PC-9 (cell line): ENCODE data around the gene IQSEC1. TPM values are rescaled to one million over a fixed set of nuclear protein-coding genes. Genes with fewer than 3 reads are reported as not detected.

ENCODE experiments used
- BruUV-seq: library from RNA; stranded (reverse); fragments of 400-500 nt; replicated peaks from 2 replicates; lab custom pipeline; 2021; lab: Mats Ljungman, UMichigan
- CTCF ChIA-PET: fragments of 300-600 bp; sonication (Branson Sonifier 250); formaldehyde crosslinking; loops from one replicate; lab custom pipeline; 2022; ENCODE audit warnings: antibody characterized with exemption; lab: Charles Lee
- POLR2A ChIA-PET: fragments of 300-600 bp; sonication (Branson Sonifier 250); formaldehyde crosslinking; loops from one replicate; lab custom pipeline; 2022; ENCODE audit warnings: antibody characterized with exemption; ENCODE audit not compliant: unreplicated experiment; lab: Charles Lee
- DNase-seq, 2 experiments: peaks; one replicate each; pipeline versions ENCODE4 v3.0.0 to v3.0.0-alpha.2; 2015 to 2022; ENCODE audit warnings: mixed read lengths in 1 of 2
- H2AFZ ChIP-seq: fragments of 200-600 bp; sonication (generic); 2 replicates; pipeline ENCODE4 v1.8.1; 2017; ENCODE audit warnings: antibody characterized with exemption
- H3F3A ChIP-seq: fragments of 200-600 bp; sonication (generic); 2 replicates; pipeline ENCODE4 v1.8.1; 2017; ENCODE audit warnings: antibody characterized with exemption, mild to moderate bottlenecking, low read depth; ENCODE audit not compliant: insufficient read depth
- H3K27ac ChIP-seq: fragments of 200-600 bp; sonication (generic); 2 replicates; pipeline ENCODE4 v1.6.1; 2016; ENCODE audit warnings: mixed run types
- H3K27me3 ChIP-seq: fragments of 200-600 bp; sonication (generic); 2 replicates; pipeline ENCODE4 v1.6.1; 2016; ENCODE audit warnings: low read depth, mixed run types; ENCODE audit not compliant: insufficient read depth
- H3K36me3 ChIP-seq: fragments of 200-600 bp; sonication (generic); 2 replicates; pipeline ENCODE4 v1.6.1; 2016; ENCODE audit warnings: low read depth, mixed run types
- H3K4me1 ChIP-seq: fragments of 200-600 bp; sonication (generic); replicated peaks from 2 replicates; pipeline ENCODE4 v1.6.1; 2016; ENCODE audit warnings: mixed run types; ENCODE audit not compliant: insufficient read depth
- H3K4me2 ChIP-seq: fragments of 200-600 bp; sonication (generic); 2 replicates; pipeline ENCODE4 v1.6.1; 2017; ENCODE audit warnings: mixed run types
- H3K4me3 ChIP-seq: fragments of 200-600 bp; sonication (generic); 2 replicates; pipeline ENCODE4 v1.6.1; 2016; ENCODE audit warnings: mixed run types
- H3K79me2 ChIP-seq: fragments of 200-600 bp; sonication (generic); 2 replicates; pipeline ENCODE4 v1.6.1; 2017; ENCODE audit warnings: low read depth, mixed run types
- H3K9me2 ChIP-seq: fragments of 200-600 bp; sonication (generic); 2 replicates; pipeline ENCODE4 v1.8.1; 2017; ENCODE audit warnings: mild to moderate bottlenecking; ENCODE audit not compliant: insufficient read depth
- H3K9me3 ChIP-seq: fragments of 200-600 bp; sonication (generic); 2 replicates; pipeline ENCODE4 v1.8.1; 2016; ENCODE audit warnings: low read depth; ENCODE audit not compliant: insufficient read depth
- H4K20me1 ChIP-seq: fragments of 200-600 bp; sonication (generic); 2 replicates; pipeline ENCODE4 v1.8.1; 2017; ENCODE audit not compliant: insufficient read depth
- CTCF ChIP-seq: fragments of 200-600 bp; sonication (generic); conservative IDR thresholded peaks from 2 replicates; pipeline ENCODE4 v1.6.1; 2017; ENCODE audit warnings: mixed run types, antibody characterized with exemption, mild to moderate bottlenecking, moderate library complexity
- EZH2 ChIP-seq: fragments of 200-600 bp; sonication (generic); IDR thresholded peaks from 2 replicates; pipeline ENCODE4 v1.8.0; 2017; ENCODE audit warnings: antibody characterized with exemption, low read depth
- intact Hi-C: fragments of 100-400 bp; cut with micrococcal nuclease; formaldehyde crosslinking; loops from one replicate; pipeline ENCODE4 v1.10.0; 2022; ENCODE audit not compliant: unreplicated experiment
- total RNA-seq: library from RNA; stranded (reverse); gene quantifications from 2 replicates; pipeline ENCODE4 v1.2.3, GENCODE V29; 2021

IQSEC1 gene
- total RNA-seq, 1 experiment from 2014 or later = 30.7 TPM

- DNase-seq = no peak
- H3F3A ChIP-seq = no peaks in the 10 kb centered on the region
- H3K4me3 ChIP-seq = no peak overlapping the region
- H3K4me1 ChIP-seq = no peaks in the 10 kb centered on the region
- H3K9me2 ChIP-seq = no peaks in the 10 kb centered on the region
- no peak for TF ChIP-seq CTCF
- no peak for TF ChIP-seq EZH2
- H3K79me2 ChIP-seq = no peaks in the 10 kb centered on the region
- H4K20me1 ChIP-seq = no peaks in the 10 kb centered on the region
- H3K36me3 ChIP-seq = no peaks in the 10 kb centered on the region
- no peak overlapping the region for H3K4me2 ChIP-seq
- BruUV-seq = no TSS peak
- POLR2A ChIA-PET = interaction anchor here (0.6 kb wide), 2 partner anchors 740 to 1696 kb away, joined by 3 to 9 read pairs; no protein-coding TSS in a partner anchor
- intact Hi-C loops = no loop called here
- H3K9me3 ChIP-seq = no peaks in the 10 kb centered on the region
- H3K27me3 ChIP-seq = peaks cover 57% of the 10 kb centered on the region; the same call in 1 of the 2 replicates
- CTCF ChIA-PET = interaction anchor here (1.3 kb wide), 1 partner anchor 18 kb away, joined by 4 read pairs; no protein-coding TSS in a partner anchor
- no peak overlapping the region for H2AFZ ChIP-seq
- H3K27ac ChIP-seq = no peak overlapping the region
These were observed 187.0 kb downstream of the IQSEC1 start for GRCh38 chr3:12886106-12886679.

GRCh38 chr3:12885583-12885930 lies 187.7 kb downstream of the IQSEC1 start:
- H3F3A ChIP-seq = no peaks in the 10 kb centered on the region
- H3K27me3 ChIP-seq = peaks cover 53% of the 10 kb centered on the region; the same call in 1 of the 2 replicates
- H3K4me2 ChIP-seq = no peak overlapping the region
- ChIA-PET POLR2A (interaction anchor here (0.6 kb wide), 2 partner anchors 739 to 1697 kb away, joined by 3 to 9 read pairs; no protein-coding TSS in a partner anchor), CTCF (no interaction called here)
- no peaks in the 10 kb centered on the region for H3K36me3 ChIP-seq
- H3K9me2 ChIP-seq = no peaks in the 10 kb centered on the region
- H2AFZ ChIP-seq = no peak overlapping the region
- no peaks in the 10 kb centered on the region for H3K9me3 ChIP-seq
- DNase-seq = no peak
- no peaks in the 10 kb centered on the region for H4K20me1 ChIP-seq
- no TSS peak for BruUV-seq
- TF ChIP-seq EZH2 (no peak), CTCF (no peak)
- H3K27ac ChIP-seq = no peak overlapping the region
- no peaks in the 10 kb centered on the region for H3K4me1 ChIP-seq
- intact Hi-C loops = no loop called here
- H3K79me2 ChIP-seq = no peaks in the 10 kb centered on the region
- no peak overlapping the region for H3K4me3 ChIP-seq

GRCh38 chr3:12884790-12885582 lies 188.2 kb downstream of the IQSEC1 start:
- BruUV-seq = no TSS peak

More at GRCh38 chr3:12884790-12885582, 188.2 kb downstream of the IQSEC1 start:
- Histone ChIP-seq H3F3A (no peaks in the 10 kb centered on the region), H3K27ac (no peak overlapping the region), H4K20me1 (no peaks in the 10 kb centered on the region), H3K4me3 (no peak overlapping the region), H3K9me3 (no peaks in the 10 kb centered on the region), H3K9me2 (no peaks in the 10 kb centered on the region), H3K36me3 (no peaks in the 10 kb centered on the region), H3K27me3 (peaks cover 49% of the 10 kb centered on the region; the same call in 1 of the 2 replicates), H3K4me1 (no peaks in the 10 kb centered on the region), H3K79me2 (no peaks in the 10 kb centered on the region), H3K4me2 (no peak overlapping the region), H2AFZ (no peak overlapping the region)
- DNase-seq = no peak
- intact Hi-C loops = no loop called here
- TF ChIP-seq EZH2 (no peak), CTCF (no peak)
- ChIA-PET CTCF (no interaction called here), POLR2A (no interaction called here)
